Measurements from ENCODE around the gene MCAT.

- TF ChIP-seq FOXK2 (IDR thresholded peaks at IDR 0.05) (no peak), SP1 (IDR thresholded peaks at IDR 0.05) (no peak), TARDBP (IDR thresholded peaks at IDR 0.05) (no peak), FOXM1 (IDR thresholded peaks at IDR 0.05; ENCODE audit: borderline replicate concordance) (no peak), NFRKB (IDR thresholded peaks at IDR 0.05) (no peak)
Observed at GRCh38 chr22:43116932-43117331, 26.3 kb downstream of the MCAT start.

Measured in HEK293T (cell line).